Breast epithelium (tissue), 4 donors: Measurements from ENCODE around the gene PRDM16. TPM values are rescaled to one million over a fixed set of nuclear protein-coding genes. Genes with fewer than 3 reads are reported as not detected.

Experiments
- DNase-seq, 2 donors: peaks; one replicate each; pipeline ENCODE4 v3.0.0-alpha.2; 2019; ENCODE audit warnings: low spot score in 2 of 2
- H3K27ac ChIP-seq, 2 donors: fragments of 200-600 bp; sonication (generic) in 1 of 2; one replicate each; pipeline ENCODE4 v1.5.1; 2016 to 2019; ENCODE audit warnings: mild to moderate bottlenecking in 1 of 2
- H3K27me3 ChIP-seq, 2 donors: fragments of 200-600 bp; sonication (generic) in 1 of 2; one replicate each; pipeline versions ENCODE4 v1.5.1 to v1.6.0; 2017 to 2019; ENCODE audit warnings: control low read depth in 1 of 2, mild to moderate bottlenecking in 1 of 2
- H3K36me3 ChIP-seq: fragments of 200-600 bp; one replicate; pipeline ENCODE4 v1.5.1; 2019
- H3K4me1 ChIP-seq, 2 donors: fragments of 200-600 bp; sonication (generic); one replicate each; pipeline ENCODE4 v1.5.1; 2016 to 2019; ENCODE audit warnings: control low read depth in 1 of 2
- H3K4me3 ChIP-seq, 3 donors: fragments of 200-600 bp; sonication (generic); 1 replicate in 2 of 3; 2 replicates in 1 of 3; pipeline ENCODE4 v1.5.1; 2016 to 2019; ENCODE audit warnings: mild to moderate bottlenecking in 3 of 3, moderate library complexity in 2 of 3
- H3K9me3 ChIP-seq, 2 donors: fragments of 200-600 bp; sonication (generic) in 1 of 2; one replicate each; pipeline ENCODE4 v1.5.1; 2016 to 2019; ENCODE audit warnings: control low read depth in 1 of 2
- CTCF ChIP-seq, 3 donors: fragments of 450-650 bp; IDR thresholded peaks; one replicate each; pipeline ENCODE4 v1.5.1; 2016 to 2017; ENCODE audit warnings: antibody characterized with exemption in 3 of 3, mild to moderate bottlenecking in 3 of 3, moderate library complexity in 3 of 3
- POLR2A ChIP-seq: fragments of 450-650 bp; IDR thresholded peaks from one replicate; pipeline ENCODE4 v1.6.1; 2016; ENCODE audit warnings: antibody characterized with exemption, mild to moderate bottlenecking, moderate library complexity
- POLR2AphosphoS5 ChIP-seq, 3 donors: sonication (generic); formaldehyde crosslinking; IDR thresholded peaks; one replicate each; pipeline ENCODE4 v1.6.1; 2017; ENCODE audit warnings: antibody characterized with exemption in 3 of 3
- intact Hi-C: fragments of 100-400 bp; cut with DNase I; formaldehyde crosslinking; loops from one replicate; pipeline ENCODE4 v1.15.1; 2023; ENCODE audit warnings: low total_unique reads
- total RNA-seq, 3 donors: library from RNA; depleted of rRNA; stranded (reverse); fragments of >200 nt; gene quantifications; one replicate each; pipeline ENCODE4 v1.1.0, GENCODE V29; 2016

PRDM16 gene
- total RNA-seq, 3 donors from 2014 or later = 0.48 to 3.8 (median 3.6) TPM

GRCh38 chr1:3240524-3241235 lies 171.7 kb downstream of the PRDM16 start:
- DNase-seq = no peak
- intact Hi-C loops = no loop called here
- Histone ChIP-seq H3K4me3 (no peak overlapping the region), H3K27me3 (peaks cover 0 to 85% of the 10 kb centered on the region in 2 donors), H3K4me1 (no peaks in the 10 kb centered on the region), H3K9me3 (peaks cover 0 to 9% of the 10 kb centered on the region in 2 donors), H3K36me3 (no peaks in the 10 kb centered on the region), H3K27ac (no peak overlapping the region)
- TF ChIP-seq POLR2A (no peak), POLR2AphosphoS5 (IDR thresholded peaks at IDR 0.05) (no peak), CTCF (IDR thresholded peaks at IDR 0.05) (no peak)

- DNase-seq = no peak
- Histone ChIP-seq H3K36me3 (no peaks in the 10 kb centered on the region), H3K27ac (no peak overlapping the region), H3K9me3 (peaks cover 0 to 9% of the 10 kb centered on the region in 2 donors), H3K4me1 (no peaks in the 10 kb centered on the region), H3K4me3 (no peak overlapping the region), H3K27me3 (peaks cover 0 to 85% of the 10 kb centered on the region in 2 donors)
- intact Hi-C loops = no loop called here
- TF ChIP-seq POLR2AphosphoS5 (IDR thresholded peaks at IDR 0.05) = no peak
- no peak for TF ChIP-seq POLR2A
- TF ChIP-seq CTCF (IDR thresholded peaks at IDR 0.05) = no peak
Measured at GRCh38 chr1:3241236-3241550, 172.2 kb downstream of the PRDM16 start.

GRCh38 chr1:3241673-3242407 lies 172.8 kb downstream of the PRDM16 start:
- H3K4me1 ChIP-seq = no peaks in the 10 kb centered on the region
- H3K27me3 ChIP-seq = peaks cover 0 to 86% of the 10 kb centered on the region in 2 donors
- no peak overlapping the region for H3K4me3 ChIP-seq
- intact Hi-C loops = no loop called here
- peaks cover 0 to 9% of the 10 kb centered on the region in 2 donors for H3K9me3 ChIP-seq
- no peak overlapping the region for H3K27ac ChIP-seq
- no peaks in the 10 kb centered on the region for H3K36me3 ChIP-seq
- no peak for TF ChIP-seq CTCF (IDR thresholded peaks at IDR 0.05)
- no peak for TF ChIP-seq POLR2AphosphoS5 (IDR thresholded peaks at IDR 0.05)
- TF ChIP-seq POLR2A = no peak
- no peak for DNase-seq

- TF ChIP-seq POLR2AphosphoS5 (IDR thresholded peaks at IDR 0.05) (no peak), POLR2A (no peak), CTCF (IDR thresholded peaks at IDR 0.05) (no peak)
- no peak overlapping the region for H3K27ac ChIP-seq
- H3K4me3 ChIP-seq = no peak overlapping the region
- peaks cover 0 to 9% of the 10 kb centered on the region in 2 donors for H3K9me3 ChIP-seq
- H3K36me3 ChIP-seq = no peaks in the 10 kb centered on the region
- H3K4me1 ChIP-seq = no peaks in the 10 kb centered on the region
- no peak for DNase-seq
- intact Hi-C loops = no loop called here
- peaks cover 0 to 89% of the 10 kb centered on the region in 2 donors for H3K27me3 ChIP-seq
Measured at GRCh38 chr1:3242408-3243260, 173.6 kb downstream of the PRDM16 start.
